MCF 10A (cell line): ENCODE measurements around the gene NIN. TPM values are rescaled to one million over a fixed set of nuclear protein-coding genes. Genes with fewer than 3 reads are reported as not detected.
A peak's percentile ranks its signal among the peaks of the same experiment; 100 is the strongest.

Experiments
- BruUV-seq: library from RNA; stranded (reverse); fragments of 400-500 nt; replicated peaks from 2 replicates; lab custom pipeline; 2021; lab: Mats Ljungman, UMichigan
- CTCF ChIA-PET: fragments of 300-600 bp; sonication (Branson Sonifier 250); formaldehyde crosslinking; extraction: SDS; loops from one replicate; lab custom pipeline; 2021; ENCODE audit warnings: antibody characterized with exemption, inconsistent platforms; lab: Yijun Ruan, JAX
- POLR2A ChIA-PET: fragments of 300-600, 350-650 bp; sonication (Branson Sonifier 250); formaldehyde crosslinking; extraction: SDS; loops from one replicate; lab custom pipeline; 2020; ENCODE audit warnings: antibody characterized with exemption, inconsistent platforms; lab: Yijun Ruan, JAX
- DNase-seq: peaks from one replicate; pipeline ENCODE4 v3.0.0-alpha.2; 2018; ENCODE audit not compliant: unreplicated experiment
- H3K27ac Mint-ChIP-seq: one replicate; pipeline ENCODE4 v1.8.0; 2022; ENCODE audit warnings: mild to moderate bottlenecking, low read depth, mixed read lengths; ENCODE audit not compliant: unreplicated experiment
- H3K27me3 Mint-ChIP-seq: one replicate; pipeline ENCODE4 v1.8.0; 2022; ENCODE audit warnings: mixed read lengths; ENCODE audit not compliant: insufficient read depth, unreplicated experiment
- H3K36me3 Mint-ChIP-seq: one replicate; pipeline ENCODE4 v1.8.0; 2022; ENCODE audit warnings: mild to moderate bottlenecking, moderate library complexity, mixed read lengths; ENCODE audit not compliant: insufficient read depth, unreplicated experiment
- H3K4me1 Mint-ChIP-seq: one replicate; pipeline ENCODE4 v1.8.0; 2022; ENCODE audit warnings: mixed read lengths; ENCODE audit not compliant: insufficient read depth, unreplicated experiment
- H3K4me3 Mint-ChIP-seq: one replicate; pipeline ENCODE4 v1.8.0; 2022; ENCODE audit warnings: mild to moderate bottlenecking, moderate library complexity, mixed read lengths; ENCODE audit not compliant: unreplicated experiment
- H3K9me3 Mint-ChIP-seq: one replicate; pipeline ENCODE4 v1.8.0; 2022; ENCODE audit warnings: mixed read lengths; ENCODE audit not compliant: unreplicated experiment
- intact Hi-C: fragments of 100-400 bp; cut with micrococcal nuclease; formaldehyde crosslinking; loops from 2 replicates; pipeline ENCODE4 v1.14.1; 2022
- total RNA-seq: library from RNA; stranded (reverse); gene quantifications from 2 replicates; pipeline ENCODE4 v1.2.3, GENCODE V29; 2022
- TF ChIP-seq, protein P1 (sequence below): fragments of 200-600 bp; IDR thresholded peaks from one replicate; pipeline ENCODE4 v1.8.0; 2022; ENCODE audit warnings: antibody characterized with exemption, mild to moderate bottlenecking; ENCODE audit not compliant: unreplicated experiment

Gene NIN
- total RNA-seq, 1 experiment from 2014 or later: 33.0 TPM

DNA sequence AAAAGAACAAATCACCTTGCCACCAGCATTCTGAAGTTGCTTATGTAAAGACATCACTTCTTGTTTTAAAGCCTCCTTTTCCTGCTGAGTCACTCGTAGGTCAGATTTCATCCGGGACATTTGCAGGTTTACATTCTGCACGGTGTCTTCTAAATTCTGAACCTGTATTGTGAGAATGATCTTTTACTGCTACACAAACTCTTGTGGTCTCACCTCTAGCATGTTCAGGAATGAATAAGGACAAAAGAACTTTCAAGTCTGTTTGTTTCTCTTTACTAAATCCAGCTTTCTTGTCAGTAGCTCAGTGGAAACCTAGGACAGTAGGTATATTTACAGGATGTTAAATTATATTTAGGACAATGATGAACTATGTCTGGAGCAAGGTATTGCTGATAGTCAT lies 89.4 kb downstream of the NIN start:
- H3K4me3 Mint-ChIP-seq: no peak overlapping the region
- TF ChIP-seq, protein P1, sequence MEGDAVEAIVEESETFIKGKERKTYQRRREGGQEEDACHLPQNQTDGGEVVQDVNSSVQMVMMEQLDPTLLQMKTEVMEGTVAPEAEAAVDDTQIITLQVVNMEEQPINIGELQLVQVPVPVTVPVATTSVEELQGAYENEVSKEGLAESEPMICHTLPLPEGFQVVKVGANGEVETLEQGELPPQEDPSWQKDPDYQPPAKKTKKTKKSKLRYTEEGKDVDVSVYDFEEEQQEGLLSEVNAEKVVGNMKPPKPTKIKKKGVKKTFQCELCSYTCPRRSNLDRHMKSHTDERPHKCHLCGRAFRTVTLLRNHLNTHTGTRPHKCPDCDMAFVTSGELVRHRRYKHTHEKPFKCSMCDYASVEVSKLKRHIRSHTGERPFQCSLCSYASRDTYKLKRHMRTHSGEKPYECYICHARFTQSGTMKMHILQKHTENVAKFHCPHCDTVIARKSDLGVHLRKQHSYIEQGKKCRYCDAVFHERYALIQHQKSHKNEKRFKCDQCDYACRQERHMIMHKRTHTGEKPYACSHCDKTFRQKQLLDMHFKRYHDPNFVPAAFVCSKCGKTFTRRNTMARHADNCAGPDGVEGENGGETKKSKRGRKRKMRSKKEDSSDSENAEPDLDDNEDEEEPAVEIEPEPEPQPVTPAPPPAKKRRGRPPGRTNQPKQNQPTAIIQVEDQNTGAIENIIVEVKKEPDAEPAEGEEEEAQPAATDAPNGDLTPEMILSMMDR: no peak
- H3K27me3 Mint-ChIP-seq: no peaks in the 10 kb centered on the region
- ChIA-PET CTCF (interaction anchor here (0.6 to 1.2 kb wide), 2 partner anchors 8 to 37 kb away, joined by 3 to 4 read pairs; no protein-coding TSS in a partner anchor), POLR2A (no interaction called here)
- peaks cover 5% of the 10 kb centered on the region for H3K4me1 Mint-ChIP-seq
- no peaks in the 10 kb centered on the region for H3K9me3 Mint-ChIP-seq
- H3K36me3 Mint-ChIP-seq: peaks cover 46% of the 10 kb centered on the region
- intact Hi-C loops: no loop called here
- no TSS peak for BruUV-seq
- peak; percentile 54 for DNase-seq
- peak overlapping the region; percentile 39 for H3K27ac Mint-ChIP-seq

DNA sequence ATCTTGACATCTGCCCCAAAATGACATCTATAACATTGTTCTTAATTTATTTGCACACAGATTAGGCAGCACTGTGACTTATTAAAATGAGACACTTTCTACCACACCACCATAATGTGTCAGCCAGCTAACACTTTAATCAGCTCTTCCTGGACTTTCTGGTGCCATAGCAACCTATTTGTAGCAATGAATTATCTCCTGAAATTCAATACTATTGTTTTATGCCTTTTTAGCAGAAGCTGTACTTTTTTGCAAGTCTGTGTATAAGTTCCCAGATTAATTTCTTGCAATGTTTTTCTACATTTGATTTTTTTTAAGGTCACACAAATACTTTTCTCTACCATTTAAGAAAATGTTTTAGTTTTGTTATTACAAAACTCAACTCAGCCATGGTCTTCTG lies 90.1 kb downstream of the NIN start:
- ChIA-PET POLR2A (interaction anchor here (0.7 to 1.8 kb wide), 3 partner anchors 73 to 158 kb away, joined by 3 to 7 read pairs (median 3); partner anchors contain the start of gene SAV1), CTCF (interaction anchor here (1.2 kb wide), 1 partner anchor 38 kb away, joined by 3 read pairs; no protein-coding TSS in a partner anchor)
- peaks cover 47% of the 10 kb centered on the region for H3K36me3 Mint-ChIP-seq
- TF ChIP-seq, protein P1: no peak
- peak overlapping the region; percentile 39 for H3K27ac Mint-ChIP-seq
- H3K27me3 Mint-ChIP-seq: no peaks in the 10 kb centered on the region
- no TSS peak for BruUV-seq
- peaks cover 5% of the 10 kb centered on the region for H3K4me1 Mint-ChIP-seq
- intact Hi-C loops: no loop called here
- no peak overlapping the region for H3K4me3 Mint-ChIP-seq
- DNase-seq: no peak
- H3K9me3 Mint-ChIP-seq: no peaks in the 10 kb centered on the region

DNA sequence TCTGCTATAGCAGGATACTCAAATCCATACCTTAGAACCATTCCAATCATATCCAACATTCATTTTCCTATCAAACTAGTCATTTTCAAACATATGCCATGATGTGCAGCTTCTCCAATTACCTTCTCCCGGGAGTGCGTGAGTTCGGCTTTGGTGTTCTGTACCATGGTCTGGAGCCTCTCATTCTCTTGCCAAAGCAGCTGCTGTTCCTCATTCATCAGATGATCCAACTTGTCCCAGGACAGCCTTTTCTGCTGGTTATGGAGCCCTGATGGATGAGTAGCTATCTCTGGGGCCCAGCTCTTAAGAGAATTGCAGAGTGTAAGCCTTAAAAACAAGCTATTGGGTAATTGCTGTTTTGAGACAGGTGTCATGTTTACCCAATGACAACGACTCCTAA lies 91.8 kb downstream of the NIN start:
- peaks cover 5% of the 10 kb centered on the region for H3K4me1 Mint-ChIP-seq
- H3K27ac Mint-ChIP-seq: no peak overlapping the region
- TF ChIP-seq, protein P1: no peak
- no peaks in the 10 kb centered on the region for H3K27me3 Mint-ChIP-seq
- intact Hi-C loops: no loop called here
- H3K36me3 Mint-ChIP-seq: peaks cover 48% of the 10 kb centered on the region
- CTCF ChIA-PET: interaction anchor here (0.6 to 1.5 kb wide), 2 partner anchors 24 to 1243 kb away, joined by 3 to 5 read pairs; no protein-coding TSS in a partner anchor
- no peak overlapping the region for H3K4me3 Mint-ChIP-seq
- H3K9me3 Mint-ChIP-seq: no peaks in the 10 kb centered on the region
- DNase-seq: no peak
- no TSS peak for BruUV-seq
- POLR2A ChIA-PET: interaction anchor here (0.7 to 1.8 kb wide), 2 partner anchors 25 to 71 kb away, joined by 3 to 7 read pairs; partner anchors contain the start of gene SAV1

DNA sequence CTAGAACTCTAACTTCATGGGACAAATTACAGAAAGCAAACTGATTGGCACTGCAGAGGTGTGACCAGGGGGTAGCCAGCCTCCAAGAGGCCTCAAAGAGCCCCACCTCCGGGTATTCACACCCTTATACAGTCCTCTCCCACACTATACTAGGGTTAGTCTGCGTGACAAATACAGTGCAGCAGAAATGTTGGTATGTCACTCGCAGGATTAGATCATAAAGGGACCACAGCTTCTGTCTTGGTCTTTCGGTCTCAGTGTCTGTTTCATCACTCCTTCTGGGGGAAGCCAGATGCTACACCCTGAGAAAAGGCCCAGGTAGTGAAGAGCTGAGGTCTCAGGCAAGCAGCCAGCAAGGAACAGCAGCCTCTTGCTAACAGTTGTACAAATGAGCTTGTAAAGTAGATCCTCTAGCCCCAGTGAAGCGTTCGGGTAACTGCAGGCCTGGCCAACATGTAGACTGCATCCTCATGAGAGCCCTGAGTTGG lies 94.0 kb downstream of the NIN start:
- no peaks in the 10 kb centered on the region for H3K27me3 Mint-ChIP-seq
- H3K27ac Mint-ChIP-seq: no peak overlapping the region
- intact Hi-C loops: no loop called here
- H3K36me3 Mint-ChIP-seq: peaks cover 40% of the 10 kb centered on the region
- H3K9me3 Mint-ChIP-seq: no peaks in the 10 kb centered on the region
- H3K4me1 Mint-ChIP-seq: peaks cover 5% of the 10 kb centered on the region
- no peak for DNase-seq
- TF ChIP-seq, protein P1: no peak
- no peak overlapping the region for H3K4me3 Mint-ChIP-seq
- no TSS peak for BruUV-seq
- ChIA-PET POLR2A (interaction anchor here (0.8 kb wide), 1 partner anchor 26 kb away, joined by 3 read pairs; no protein-coding TSS in a partner anchor), CTCF (interaction anchor here (0.6 to 1.1 kb wide), 7 partner anchors 17 to 1308 kb away, joined by 3 to 4 read pairs (median 3); no protein-coding TSS in a partner anchor)
